ENCODE data around the gene LSM4.

GRCh38 chr19:18368504-18369222 lies 45.8 kb upstream of the LSM4 start:
- no peak for TF ChIP-seq CTCF (IDR thresholded peaks at IDR 0.05 in 8 of 11, conservative IDR thresholded peaks at IDR 0.05 in 3 of 11)
- no peak for TF ChIP-seq POLR2A (IDR thresholded peaks at IDR 0.05)
- TF ChIP-seq POLR2AphosphoS5 (IDR thresholded peaks at IDR 0.05): no peak
